GM12878 (cell line): Measurements from ENCODE around the gene PLXNA4. TPM values are rescaled to one million over a fixed set of nuclear protein-coding genes. Genes with fewer than 3 reads are reported as not detected.

Experiments used
- ATAC-seq: fragments of 200-7000 bp; cut with Tn5 transposase; 3 replicates; pipeline ENCODE4 v1.9.1; 2020; ENCODE audit warnings: mild to moderate bottlenecking, moderate library complexity
- BruUV-seq: library from RNA; stranded (reverse); fragments of 400-500 nt; replicated peaks from 2 replicates; lab custom pipeline; 2021; lab: Mats Ljungman, UMichigan
- CTCF ChIA-PET: fragments of 300-600 bp; sonication (Branson Sonifier 250); formaldehyde crosslinking; extraction: SDS; loops from one replicate; lab custom pipeline; 2021; ENCODE audit warnings: inconsistent platforms; lab: Yijun Ruan, JAX
- POLR2A ChIA-PET: fragments of 350-600 bp; formaldehyde crosslinking; extraction: SDS; loops from one replicate; lab custom pipeline; 2021; ENCODE audit warnings: inconsistent platforms; lab: Charles Lee
- RAD21 ChIA-PET: fragments of 300-600 bp; sonication (Branson Sonifier 250); formaldehyde crosslinking; loops from one replicate; lab custom pipeline; 2023; ENCODE audit warnings: antibody characterized with exemption; ENCODE audit not compliant: unreplicated experiment; lab: Charles Lee
- SMC1A ChIA-PET: fragments of 300-600 bp; sonication (Branson Sonifier 250); formaldehyde crosslinking; loops from one replicate; lab custom pipeline; 2023; ENCODE audit not compliant: unreplicated experiment, uncharacterized antibody; lab: Charles Lee
- DNase-seq: peaks from one replicate; pipeline ENCODE4 v3.0.0-alpha.2; 2011; ENCODE audit warnings: low read depth, low spot score
- FAIRE-seq: peaks from 3 replicates; lab custom pipeline; 2011; peaks lifted over from hg19 to GRCh38; lab: Jason Lieb, UNC
- H2AFZ ChIP-seq: 2 replicates; pipeline ENCODE4 v1.6.0; 2011; ENCODE audit warnings: low read depth, low read length, control low read depth; ENCODE audit not compliant: control insufficient read depth
- H3K27ac ChIP-seq: 2 replicates; pipeline ENCODE4 v1.5.1; 2011; ENCODE audit warnings: control low read depth; ENCODE audit not compliant: control insufficient read depth, insufficient read depth
- H3K27me3 ChIP-seq, 2 experiments: replicated peaks in 1 of 2; 2 replicates each; pipeline versions ENCODE4 v1.6.0 to v1.6.1; 2011; ENCODE audit warnings: low read length in 1 of 2; ENCODE audit not compliant: control insufficient read depth in 2 of 2, insufficient read depth in 2 of 2
- H3K36me3 ChIP-seq, 2 experiments: 2 replicates each; pipeline ENCODE4 v1.5.1; 2011; ENCODE audit warnings: low read length in 1 of 2; ENCODE audit not compliant: control insufficient read depth in 2 of 2, insufficient read depth in 2 of 2
- H3K4me1 ChIP-seq: 2 replicates; pipeline ENCODE4 v1.6.1; 2011; ENCODE audit warnings: mild to moderate bottlenecking, low read length, moderate library complexity, mixed read lengths; ENCODE audit not compliant: control insufficient read depth, insufficient read depth
- H3K4me2 ChIP-seq: 2 replicates; pipeline ENCODE4 v1.6.0; 2011; ENCODE audit warnings: control low read depth; ENCODE audit not compliant: control insufficient read depth, insufficient read depth
- H3K4me3 ChIP-seq: fragments of 200-600 bp; sonication (generic); 2 replicates; pipeline ENCODE4 v1.5.1; 2016
- H3K79me2 ChIP-seq: 2 replicates; pipeline ENCODE4 v1.6.0; 2011; ENCODE audit warnings: low read length; ENCODE audit not compliant: control insufficient read depth, insufficient read depth
- H3K9ac ChIP-seq: 2 replicates; pipeline ENCODE4 v1.8.0; 2011; ENCODE audit warnings: low read length, control low read depth, mixed read lengths; ENCODE audit not compliant: control insufficient read depth, insufficient read depth
- H3K9me3 ChIP-seq: replicated peaks from 3 replicates; pipeline ENCODE4 v1.5.1; 2011; ENCODE audit warnings: mild to moderate bottlenecking, low read length; ENCODE audit not compliant: control insufficient read depth, insufficient read depth
- H4K20me1 ChIP-seq: 2 replicates; pipeline ENCODE4 v1.6.0; 2011; ENCODE audit not compliant: control insufficient read depth, insufficient read depth
- EP300 ChIP-seq, 2 experiments: fragments of 150-350 bp in 1 of 2; IDR thresholded peaks; 2 replicates each; pipeline ENCODE4 v1.6.1; 2011 to 2012; ENCODE audit warnings: low read depth in 2 of 2, low read length in 2 of 2, borderline replicate concordance in 1 of 2, improper control_type of control experiment in 1 of 2, inconsistent platforms in 1 of 2; ENCODE audit not compliant: control insufficient read depth in 1 of 2
- IRF4 ChIP-seq: IDR thresholded peaks from 2 replicates; pipeline ENCODE4 v1.6.1; 2011; ENCODE audit warnings: low read depth, low read length
- NFXL1 ChIP-seq: fragments of 450-650 bp; IDR thresholded peaks from 2 replicates; pipeline ENCODE4 v1.6.1; 2017; ENCODE audit warnings: antibody characterized with exemption, mild to moderate bottlenecking, borderline replicate concordance
- WGBS: methylation state at CpG from one replicate; pipeline ENCODE4 v1.1.6; 2016; ENCODE audit warnings: low lambda C conversion rate; ENCODE audit not compliant: insufficient replicate concordance, insufficient coverage; ENCODE audit errors: missing lambda C conversion rate; 5-methylcytosine and 5-hydroxymethylcytosine counted together
- in situ Hi-C: fragments of 300-500 bp; cut with MboI; formaldehyde crosslinking; loops from 9 replicates; pipeline ENCODE4 v1.14.3; 2018; ENCODE audit warnings: mixed read lengths
- intact Hi-C: fragments of 100-400 bp; cut with micrococcal nuclease; formaldehyde crosslinking; loops from one replicate; pipeline ENCODE4 v1.14.2; 2022; ENCODE audit not compliant: unreplicated experiment
- polyA plus RNA-seq, 11 experiments: library from polyadenylated mRNA; depleted of rRNA in 4 of 11; unstranded in 6 of 11; stranded (reverse) in 5 of 11; fragments of >200 nt; fragmentation: Nextera tagmentation in 4 of 11; fragmentation: Illumina TruSeq in 1 of 11; extraction: Ambion mirVana in 4 of 11; extraction: Trizol in 1 of 11; gene quantifications; 1 replicate in 1 of 11; 2 replicates in 10 of 11; pipeline versions ENCODE4 v1.2.1 to v1.2.3, GENCODE V29; 2011 to 2016; ENCODE audit warnings: inconsistent platforms in 2 of 11, missing spikeins in 2 of 11, low read depth in 1 of 11
- total RNA-seq, 4 experiments: library from RNA; depleted of rRNA in 3 of 4; stranded (reverse); fragments of >200 nt in 3 of 4; fragmentation: Illumina TruSeq in 1 of 4; extraction: Trizol in 1 of 4; gene quantifications; 2 replicates each; pipeline versions ENCODE4 v1.2.1 to v1.2.3, GENCODE V29; 2013 to 2021

The PLXNA4 gene
- total and polyA plus RNA-seq, 10 of the 15 experiments (the other 5 are each of a cell fraction or from before 2014, with no cell fraction given): 0.03 TPM; not detected in 9

DNA sequence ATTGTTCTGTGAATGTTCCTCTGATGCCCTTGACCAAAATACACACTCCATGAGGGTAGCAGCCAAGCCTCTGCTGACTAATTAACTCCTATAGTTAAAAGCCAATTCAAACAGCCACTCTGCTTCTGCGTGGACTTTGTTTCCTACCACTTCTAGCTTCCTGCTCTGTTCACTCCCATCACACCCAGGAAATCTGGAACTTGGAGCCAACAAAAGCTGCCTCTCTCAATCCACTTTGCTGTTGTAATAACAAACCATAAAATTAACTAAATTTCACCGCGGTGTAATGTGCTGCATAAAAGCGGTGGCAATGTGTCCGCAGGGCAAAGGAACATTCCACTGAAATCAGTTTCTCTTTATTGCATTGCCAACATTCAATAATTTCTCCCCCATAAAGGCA is 239.5 kb downstream of the PLXNA4 start:
- 70% methylated on average over 5 of the region's 5 CpGs for WGBS
- Histone ChIP-seq H2AFZ (no peak overlapping the region), H4K20me1 (no peaks in the 10 kb centered on the region), H3K79me2 (no peaks in the 10 kb centered on the region), H3K27ac (no peak overlapping the region), H3K9ac (no peak overlapping the region), H3K27me3 (peaks cover 0 to 3% of the 10 kb centered on the region in 2 experiments; a peak in 2 of 4 replicates), H3K4me2 (no peak overlapping the region), H3K4me1 (no peaks in the 10 kb centered on the region), H3K36me3 (no peaks in the 10 kb centered on the region), H3K9me3 (no peaks in the 10 kb centered on the region), H3K4me3 (no peak overlapping the region)
- no TSS peak for BruUV-seq
- CTCF ChIA-PET: interaction anchor here (1.3 kb wide), 1 partner anchor 244 kb away, joined by 3 read pairs; no protein-coding TSS in a partner anchor
- SMC1A ChIA-PET: no interaction called here
- DNase-seq (no peak), FAIRE-seq (no peak), ATAC-seq (no peak)
- TF ChIP-seq IRF4: no peak
- no peak for TF ChIP-seq NFXL1
- intact Hi-C loops: no loop called here
- RAD21 ChIA-PET: no interaction called here
- in situ Hi-C loops: no loop called here
- POLR2A ChIA-PET: no interaction called here

DNA sequence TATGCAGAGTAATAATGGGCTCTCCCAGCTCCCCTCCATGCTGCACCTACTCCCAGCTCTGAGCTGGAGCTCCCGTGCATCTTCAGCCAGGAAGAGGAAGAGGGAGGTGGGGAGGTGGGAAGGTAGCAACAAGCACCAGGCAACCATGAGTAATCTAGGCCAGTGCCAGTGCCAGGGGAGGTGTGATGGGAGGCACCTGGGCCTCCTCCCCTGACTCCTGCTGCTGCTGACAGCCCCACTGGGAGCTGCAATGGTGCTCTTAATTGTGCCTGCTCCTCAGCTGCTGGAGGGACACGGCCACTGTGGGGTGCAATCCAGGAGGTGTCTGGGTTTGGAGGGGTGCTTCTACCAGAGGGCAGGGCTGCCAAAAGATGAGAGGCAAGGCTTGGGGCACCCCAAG is 243.0 kb downstream of the PLXNA4 start:
- POLR2A ChIA-PET: no interaction called here
- FAIRE-seq: no peak
- in situ Hi-C loops: no loop called here

More for the DNA sequence above, 243.0 kb downstream of the PLXNA4 start:
- H3K9me3 ChIP-seq: no peaks in the 10 kb centered on the region
- DNase-seq (no peak), ATAC-seq (no peak)
- H3K27ac ChIP-seq: no peak overlapping the region
- 0% methylated on average over 2 of the region's 2 CpGs for WGBS
- H4K20me1 ChIP-seq: no peaks in the 10 kb centered on the region
- no peaks in the 10 kb centered on the region for H3K79me2 ChIP-seq
- H3K27me3 ChIP-seq: peaks cover 0 to 11% of the 10 kb centered on the region in 2 experiments; a peak in 2 of 4 replicates
- H3K9ac ChIP-seq: no peak overlapping the region
- H3K4me2 ChIP-seq: no peak overlapping the region
- RAD21 ChIA-PET: no interaction called here
- BruUV-seq: no TSS peak
- H3K4me3 ChIP-seq: no peak overlapping the region
- no peak for TF ChIP-seq EP300 (IDR thresholded peaks at IDR 0.05; ENCODE audit: borderline replicate concordance in 1 of 2, control insufficient read depth in 1 of 2, low read depth in 2 of 2, low read length in 2 of 2)
- TF ChIP-seq, all 136 proteins: peak for 0
- Histone ChIP-seq H2AFZ (no peak overlapping the region), H3K36me3 (no peaks in the 10 kb centered on the region), H3K4me1 (no peaks in the 10 kb centered on the region)
- SMC1A ChIA-PET: no interaction called here
- CTCF ChIA-PET: interaction anchor here (1.0 to 1.3 kb wide), 2 partner anchors 12 to 15 kb away, joined by 3 to 4 read pairs; no protein-coding TSS in a partner anchor
- intact Hi-C loops: no loop called here
